H1 (cell line): ENCODE measurements around the gene RASGRP1.

ENCODE experiments used
- CBX8 ChIP-seq: fragments of 300-800, 300-1000 bp; sonication (generic); IDR thresholded peaks from 2 replicates; pipeline ENCODE4 v1.7.1; 2016; ENCODE audit warnings: low read depth, low read length, borderline replicate concordance
- EZH2 ChIP-seq: fragments of 200-600 bp; sonication (generic); IDR thresholded peaks from 2 replicates; pipeline ENCODE4 v1.7.1; 2012; ENCODE audit warnings: low read depth, mild to moderate bottlenecking, moderate library complexity, low read length, inconsistent platforms; ENCODE audit not compliant: severe bottlenecking
- JUN ChIP-seq: IDR thresholded peaks from 2 replicates; pipeline ENCODE4 v1.6.1; 2011; ENCODE audit warnings: low read depth, mild to moderate bottlenecking, improper control_type of control experiment, low read length
- KDM1A ChIP-seq: fragments of 200-600, 300-600 bp; sonication (generic); IDR thresholded peaks from 2 replicates; pipeline ENCODE4 v1.7.1; 2016; ENCODE audit warnings: mild to moderate bottlenecking, low read length, borderline replicate concordance
- POLR2A ChIP-seq, 2 experiments: IDR thresholded peaks; 1 replicate in 1 of 2; 2 replicates in 1 of 2; pipeline ENCODE4 v1.6.1; 2011; ENCODE audit warnings: low read depth in 2 of 2, low read length in 2 of 2, mild to moderate bottlenecking in 2 of 2; ENCODE audit errors: control extremely low read depth in 1 of 2
- RFX5 ChIP-seq: IDR thresholded peaks from 2 replicates; pipeline ENCODE4 v1.6.1; 2011; ENCODE audit warnings: low read depth, low read length, improper control_type of control experiment, borderline replicate concordance
- RNF2 ChIP-seq: fragments of 200-900, 300-1000 bp; sonication (generic); IDR thresholded peaks from 2 replicates; pipeline ENCODE4 v1.7.1; 2016; ENCODE audit warnings: borderline replicate concordance, low read depth, mild to moderate bottlenecking, antibody characterized with exemption, low read length; ENCODE audit not compliant: poor library complexity, severe bottlenecking; ENCODE audit errors: missing control alignments
- SP1 ChIP-seq: IDR thresholded peaks from 2 replicates; pipeline ENCODE4 v1.6.1; 2011; ENCODE audit warnings: low read depth, low read length
- SUZ12 ChIP-seq: fragments of 200-600 bp; sonication (generic); IDR thresholded peaks from 2 replicates; pipeline ENCODE4 v1.6.1; 2012; ENCODE audit warnings: mild to moderate bottlenecking, inconsistent platforms, low read length, moderate library complexity, mixed read lengths
- TEAD4 ChIP-seq: IDR thresholded peaks from 2 replicates; pipeline ENCODE4 v1.6.1; 2012; ENCODE audit warnings: low read depth, low read length, inconsistent platforms, mixed read lengths
- TF ChIP-seq, protein P1 (sequence below), 3 experiments: IDR thresholded peaks; 1 replicate in 2 of 3; 2 replicates in 1 of 3; pipeline versions ENCODE4 v1.5.1 to v1.6.1; 2011; ENCODE audit warnings: low read length in 3 of 3, mild to moderate bottlenecking in 3 of 3, inconsistent platforms in 2 of 3, low read depth in 1 of 3, moderate library complexity in 1 of 3; ENCODE audit not compliant: insufficient read depth in 1 of 3; ENCODE audit errors: control extremely low read depth in 1 of 3
- TF ChIP-seq, protein P2 (sequence below): IDR thresholded peaks from 2 replicates; pipeline ENCODE4 v1.6.1; 2012; ENCODE audit warnings: inconsistent platforms

- TF ChIP-seq RFX5 (no peak), EZH2 (no peak), POLR2A (IDR thresholded peaks at IDR 0.05; ENCODE audit: control extremely low read depth in 1 of 2, low read depth in 2 of 2, low read length in 2 of 2) (no peak), KDM1A (no peak), TEAD4 (no peak), SP1 (no peak), SUZ12 (no peak), CBX8 (no peak), JUN (no peak), RNF2 (no peak)
- TF ChIP-seq, protein P1, sequence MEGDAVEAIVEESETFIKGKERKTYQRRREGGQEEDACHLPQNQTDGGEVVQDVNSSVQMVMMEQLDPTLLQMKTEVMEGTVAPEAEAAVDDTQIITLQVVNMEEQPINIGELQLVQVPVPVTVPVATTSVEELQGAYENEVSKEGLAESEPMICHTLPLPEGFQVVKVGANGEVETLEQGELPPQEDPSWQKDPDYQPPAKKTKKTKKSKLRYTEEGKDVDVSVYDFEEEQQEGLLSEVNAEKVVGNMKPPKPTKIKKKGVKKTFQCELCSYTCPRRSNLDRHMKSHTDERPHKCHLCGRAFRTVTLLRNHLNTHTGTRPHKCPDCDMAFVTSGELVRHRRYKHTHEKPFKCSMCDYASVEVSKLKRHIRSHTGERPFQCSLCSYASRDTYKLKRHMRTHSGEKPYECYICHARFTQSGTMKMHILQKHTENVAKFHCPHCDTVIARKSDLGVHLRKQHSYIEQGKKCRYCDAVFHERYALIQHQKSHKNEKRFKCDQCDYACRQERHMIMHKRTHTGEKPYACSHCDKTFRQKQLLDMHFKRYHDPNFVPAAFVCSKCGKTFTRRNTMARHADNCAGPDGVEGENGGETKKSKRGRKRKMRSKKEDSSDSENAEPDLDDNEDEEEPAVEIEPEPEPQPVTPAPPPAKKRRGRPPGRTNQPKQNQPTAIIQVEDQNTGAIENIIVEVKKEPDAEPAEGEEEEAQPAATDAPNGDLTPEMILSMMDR (IDR thresholded peaks at IDR 0.05; ENCODE audit: control extremely low read depth in 1 of 3, insufficient read depth in 1 of 3, low read depth in 1 of 3, low read length in 3 of 3), result no peak
- TF ChIP-seq, protein P2, sequence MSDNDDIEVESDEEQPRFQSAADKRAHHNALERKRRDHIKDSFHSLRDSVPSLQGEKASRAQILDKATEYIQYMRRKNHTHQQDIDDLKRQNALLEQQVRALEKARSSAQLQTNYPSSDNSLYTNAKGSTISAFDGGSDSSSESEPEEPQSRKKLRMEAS, result no peak
Observed at GRCh38 chr15:38524156-38524555, 40.5 kb downstream of the RASGRP1 start.
